Liver (tissue), 9 donors: ENCODE measurements around the gene GRIP1. TPM values are rescaled to one million over a fixed set of nuclear protein-coding genes. Genes with fewer than 3 reads are reported as not detected.

Experiments
- DNase-seq: peaks from one replicate; pipeline ENCODE4 v3.0.0-alpha.2; 2017; ENCODE audit warnings: low spot score
- H3K27ac ChIP-seq, 2 donors: one replicate each; pipeline ENCODE4 v1.7.0; 2013; ENCODE audit warnings: inconsistent platforms in 2 of 2, low read length in 2 of 2, control low read depth in 1 of 2, low read depth in 1 of 2, mild to moderate bottlenecking in 1 of 2
- H3K27me3 ChIP-seq, 4 donors: one replicate each; pipeline versions ENCODE4 v1.6.1 to v1.7.0; 2013; ENCODE audit warnings: low read length in 3 of 4, inconsistent platforms in 1 of 4, mild to moderate bottlenecking in 1 of 4, moderate library complexity in 1 of 4; ENCODE audit not compliant: control insufficient read depth in 4 of 4, insufficient read depth in 4 of 4
- H3K36me3 ChIP-seq, 4 donors: one replicate each; pipeline versions ENCODE4 v1.6.1 to v1.7.0; 2013; ENCODE audit warnings: low read length in 3 of 4, mild to moderate bottlenecking in 3 of 4, low read depth in 1 of 4, moderate library complexity in 1 of 4; ENCODE audit not compliant: control insufficient read depth in 4 of 4, insufficient read depth in 3 of 4
- H3K4me1 ChIP-seq, 4 donors: one replicate each; pipeline versions ENCODE4 v1.6.1 to v1.7.0; 2013; ENCODE audit warnings: low read length in 3 of 4, mild to moderate bottlenecking in 3 of 4, moderate library complexity in 1 of 4; ENCODE audit not compliant: control insufficient read depth in 4 of 4, insufficient read depth in 4 of 4
- H3K4me3 ChIP-seq, 3 donors: one replicate each; pipeline versions ENCODE4 v1.6.1 to v1.7.0; 2013; ENCODE audit warnings: low read length in 3 of 3, control low read depth in 1 of 3, low read depth in 1 of 3, mild to moderate bottlenecking in 1 of 3
- H3K9ac ChIP-seq, 2 donors: one replicate each; pipeline ENCODE4 v1.7.0; 2013; ENCODE audit warnings: low read length in 2 of 2, mild to moderate bottlenecking in 2 of 2, moderate library complexity in 2 of 2, control low read depth in 1 of 2, low read depth in 1 of 2
- H3K9me3 ChIP-seq, 4 donors: one replicate each; pipeline versions ENCODE4 v1.6.1 to v1.7.0; 2013; ENCODE audit warnings: low read length in 3 of 4; ENCODE audit not compliant: control insufficient read depth in 4 of 4
- CTCF ChIP-seq: fragments of 150-350 bp; IDR thresholded peaks from 2 replicates; pipeline ENCODE4 v1.5.1; 2017; ENCODE audit warnings: improper control_type of control experiment, low read depth, low read length; ENCODE audit not compliant: missing input control
- EGR1 ChIP-seq, 2 donors: IDR thresholded peaks; 2 replicates each; pipeline ENCODE4 v1.6.1; 2016 to 2018; ENCODE audit warnings: antibody characterized with exemption in 2 of 2, low read depth in 2 of 2
- FOXA1 ChIP-seq: IDR thresholded peaks from 2 replicates; pipeline ENCODE4 v1.6.1; 2016; ENCODE audit warnings: antibody characterized with exemption
- FOXA2 ChIP-seq: IDR thresholded peaks from 2 replicates; pipeline ENCODE4 v1.6.1; 2016; ENCODE audit warnings: antibody characterized with exemption
- GABPA ChIP-seq, 2 donors: IDR thresholded peaks in 1 of 2; conservative IDR thresholded peaks in 1 of 2; 2 replicates each; pipeline ENCODE4 v1.6.1; 2016; ENCODE audit warnings: antibody characterized with exemption in 2 of 2, mild to moderate bottlenecking in 1 of 2, moderate library complexity in 1 of 2
- HNF4A ChIP-seq, 2 donors: conservative IDR thresholded peaks; 2 replicates each; pipeline ENCODE4 v1.6.1; 2016; ENCODE audit warnings: antibody characterized with exemption in 2 of 2, mild to moderate bottlenecking in 2 of 2
- HNF4G ChIP-seq: IDR thresholded peaks from 2 replicates; pipeline ENCODE4 v1.6.1; 2016; ENCODE audit warnings: antibody characterized with exemption
- JUND ChIP-seq, 2 donors: IDR thresholded peaks; 2 replicates each; pipeline ENCODE4 v1.6.1; 2016; ENCODE audit warnings: antibody characterized with exemption in 2 of 2
- MAX ChIP-seq: IDR thresholded peaks from 2 replicates; pipeline ENCODE4 v1.6.1; 2016; ENCODE audit warnings: antibody characterized with exemption
- RAD21 ChIP-seq, 2 donors: IDR thresholded peaks; 2 replicates each; pipeline ENCODE4 v1.6.1; 2016; ENCODE audit warnings: antibody characterized with exemption in 2 of 2, mild to moderate bottlenecking in 2 of 2
- RXRA ChIP-seq, 2 donors: IDR thresholded peaks; 2 replicates each; pipeline ENCODE4 v1.6.1; 2017 to 2018; ENCODE audit warnings: antibody characterized with exemption in 2 of 2, mild to moderate bottlenecking in 1 of 2
- SP1 ChIP-seq: IDR thresholded peaks from 2 replicates; pipeline ENCODE4 v1.6.1; 2018; ENCODE audit warnings: antibody characterized with exemption, mild to moderate bottlenecking
- TAF1 ChIP-seq: conservative IDR thresholded peaks from 2 replicates; pipeline ENCODE4 v1.6.1; 2016; ENCODE audit warnings: antibody characterized with exemption, mild to moderate bottlenecking
- WGBS: extraction: QIAGEN DNeasy Blood & Tissue Kit; methylation state at CpG from one replicate; pipeline ENCODE4 v1.1.7; 2013; 5-methylcytosine and 5-hydroxymethylcytosine counted together
- polyA plus RNA-seq, 2 donors: library from polyadenylated mRNA; stranded (reverse) in 1 of 2; unstranded in 1 of 2; fragments of 200-250 nt in 1 of 2; fragments of >200 nt in 1 of 2; fragmentation: Nextera tagmentation in 1 of 2; extraction: Ambion mirVana in 1 of 2; gene quantifications; one replicate each; pipeline versions ENCODE4 v1.2.1 to v1.2.3, GENCODE V29; 2013 to 2015
- total RNA-seq, 2 donors: library from RNA; depleted of rRNA; stranded (reverse); fragments of >200 nt; gene quantifications; one replicate each; pipeline ENCODE4 v1.2.3, GENCODE V29; 2014
- TF ChIP-seq, protein P1 (sequence below): IDR thresholded peaks from 2 replicates; pipeline ENCODE4 v1.6.1; 2016; ENCODE audit warnings: antibody characterized with exemption, mild to moderate bottlenecking
- TF ChIP-seq, protein P2 (sequence below): IDR thresholded peaks from 2 replicates; pipeline ENCODE4 v1.6.1; 2016; ENCODE audit warnings: antibody characterized with exemption
- TF ChIP-seq, protein P3 (sequence below): IDR thresholded peaks from 2 replicates; pipeline ENCODE4 v1.6.1; 2016; ENCODE audit warnings: antibody characterized with exemption
- donor health status: healthy.
- donor health status: healthy.
- donor health status: healthy.
- donor health status: healthy.
- donor health status: healthy.

Gene GRIP1
- total and polyA plus RNA-seq, 4 donors = 0.05 to 1.5 (median 0.24) TPM

DNA sequence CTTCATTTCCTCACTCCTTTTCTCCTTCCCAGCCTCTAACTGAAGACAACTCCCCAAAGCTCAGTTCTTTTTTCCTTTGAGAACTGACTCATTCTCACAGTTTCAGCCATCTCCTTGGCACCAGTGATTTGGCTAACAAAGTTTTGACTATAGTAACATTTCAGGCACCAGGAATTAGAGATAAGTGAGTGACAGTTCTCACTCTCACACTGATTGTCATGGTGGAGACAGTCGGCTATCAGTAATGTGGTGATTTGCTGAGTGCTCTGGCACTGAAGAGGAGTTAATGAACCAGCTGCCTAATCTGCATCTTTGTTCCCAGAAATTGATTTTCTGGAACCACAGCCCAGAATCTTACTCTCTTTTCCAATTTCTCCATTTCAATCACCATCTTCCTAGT lies 347.1 kb downstream of the GRIP1 start:
- TF ChIP-seq EGR1 (IDR thresholded peaks at IDR 0.05; ENCODE audit: low read depth in 2 of 2) = no peak
- TF ChIP-seq, protein P1, sequence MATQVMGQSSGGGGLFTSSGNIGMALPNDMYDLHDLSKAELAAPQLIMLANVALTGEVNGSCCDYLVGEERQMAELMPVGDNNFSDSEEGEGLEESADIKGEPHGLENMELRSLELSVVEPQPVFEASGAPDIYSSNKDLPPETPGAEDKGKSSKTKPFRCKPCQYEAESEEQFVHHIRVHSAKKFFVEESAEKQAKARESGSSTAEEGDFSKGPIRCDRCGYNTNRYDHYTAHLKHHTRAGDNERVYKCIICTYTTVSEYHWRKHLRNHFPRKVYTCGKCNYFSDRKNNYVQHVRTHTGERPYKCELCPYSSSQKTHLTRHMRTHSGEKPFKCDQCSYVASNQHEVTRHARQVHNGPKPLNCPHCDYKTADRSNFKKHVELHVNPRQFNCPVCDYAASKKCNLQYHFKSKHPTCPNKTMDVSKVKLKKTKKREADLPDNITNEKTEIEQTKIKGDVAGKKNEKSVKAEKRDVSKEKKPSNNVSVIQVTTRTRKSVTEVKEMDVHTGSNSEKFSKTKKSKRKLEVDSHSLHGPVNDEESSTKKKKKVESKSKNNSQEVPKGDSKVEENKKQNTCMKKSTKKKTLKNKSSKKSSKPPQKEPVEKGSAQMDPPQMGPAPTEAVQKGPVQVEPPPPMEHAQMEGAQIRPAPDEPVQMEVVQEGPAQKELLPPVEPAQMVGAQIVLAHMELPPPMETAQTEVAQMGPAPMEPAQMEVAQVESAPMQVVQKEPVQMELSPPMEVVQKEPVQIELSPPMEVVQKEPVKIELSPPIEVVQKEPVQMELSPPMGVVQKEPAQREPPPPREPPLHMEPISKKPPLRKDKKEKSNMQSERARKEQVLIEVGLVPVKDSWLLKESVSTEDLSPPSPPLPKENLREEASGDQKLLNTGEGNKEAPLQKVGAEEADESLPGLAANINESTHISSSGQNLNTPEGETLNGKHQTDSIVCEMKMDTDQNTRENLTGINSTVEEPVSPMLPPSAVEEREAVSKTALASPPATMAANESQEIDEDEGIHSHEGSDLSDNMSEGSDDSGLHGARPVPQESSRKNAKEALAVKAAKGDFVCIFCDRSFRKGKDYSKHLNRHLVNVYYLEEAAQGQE = no peak
- TF ChIP-seq FOXA2 = no peak
- no peak for TF ChIP-seq CTCF
- TF ChIP-seq, protein P2, sequence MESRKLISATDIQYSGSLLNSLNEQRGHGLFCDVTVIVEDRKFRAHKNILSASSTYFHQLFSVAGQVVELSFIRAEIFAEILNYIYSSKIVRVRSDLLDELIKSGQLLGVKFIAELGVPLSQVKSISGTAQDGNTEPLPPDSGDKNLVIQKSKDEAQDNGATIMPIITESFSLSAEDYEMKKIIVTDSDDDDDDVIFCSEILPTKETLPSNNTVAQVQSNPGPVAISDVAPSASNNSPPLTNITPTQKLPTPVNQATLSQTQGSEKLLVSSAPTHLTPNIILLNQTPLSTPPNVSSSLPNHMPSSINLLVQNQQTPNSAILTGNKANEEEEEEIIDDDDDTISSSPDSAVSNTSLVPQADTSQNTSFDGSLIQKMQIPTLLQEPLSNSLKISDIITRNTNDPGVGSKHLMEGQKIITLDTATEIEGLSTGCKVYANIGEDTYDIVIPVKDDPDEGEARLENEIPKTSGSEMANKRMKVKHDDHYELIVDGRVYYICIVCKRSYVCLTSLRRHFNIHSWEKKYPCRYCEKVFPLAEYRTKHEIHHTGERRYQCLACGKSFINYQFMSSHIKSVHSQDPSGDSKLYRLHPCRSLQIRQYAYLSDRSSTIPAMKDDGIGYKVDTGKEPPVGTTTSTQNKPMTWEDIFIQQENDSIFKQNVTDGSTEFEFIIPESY = no peak
- TF ChIP-seq FOXA1 = no peak
- TF ChIP-seq, protein P3, sequence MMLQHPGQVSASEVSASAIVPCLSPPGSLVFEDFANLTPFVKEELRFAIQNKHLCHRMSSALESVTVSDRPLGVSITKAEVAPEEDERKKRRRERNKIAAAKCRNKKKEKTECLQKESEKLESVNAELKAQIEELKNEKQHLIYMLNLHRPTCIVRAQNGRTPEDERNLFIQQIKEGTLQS = no peak
- TF ChIP-seq RXRA (IDR thresholded peaks at IDR 0.05) = no peak
- no peak for TF ChIP-seq MAX
- TF ChIP-seq RAD21 (IDR thresholded peaks at IDR 0.05) = no peak
- no peak for TF ChIP-seq SP1
- Histone ChIP-seq H3K4me1 (no peaks in the 10 kb centered on the region), H3K9me3 (no peaks in the 10 kb centered on the region), H3K27me3 (no peaks in the 10 kb centered on the region), H3K9ac (no peak overlapping the region), H3K4me3 (no peak overlapping the region), H3K36me3 (peaks cover 1 to 13% (median 8%) of the 10 kb centered on the region in 4 donors), H3K27ac (no peak overlapping the region)
- WGBS = 87% methylated on average over 1 of the region's 1 CpG
- no peak for DNase-seq

DNA sequence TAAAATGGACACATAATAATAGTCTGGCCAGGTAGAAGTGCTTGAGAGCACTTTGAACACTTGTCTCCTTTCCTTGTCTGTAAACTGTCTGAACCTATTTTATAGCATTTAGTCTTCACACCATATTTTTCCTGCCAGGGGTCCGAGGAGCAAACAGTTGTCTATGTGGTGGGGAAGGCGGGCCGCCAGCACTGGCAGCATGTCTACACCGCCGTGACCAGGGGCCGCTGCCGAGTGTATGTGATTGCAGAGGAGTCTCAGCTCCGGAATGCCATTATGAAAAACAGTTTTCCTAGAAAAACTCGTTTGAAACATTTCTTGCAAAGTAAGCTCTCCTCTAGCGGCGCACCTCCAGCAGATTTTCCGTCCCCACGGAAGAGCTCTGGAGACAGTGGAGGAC lies 347.9 kb downstream of the GRIP1 start:
- TF ChIP-seq SP1 (no peak), RAD21 (IDR thresholded peaks at IDR 0.05) (no peak), MAX (no peak), GABPA (IDR thresholded peaks at IDR 0.05 in 1 of 2, conservative IDR thresholded peaks at IDR 0.05 in 1 of 2) (no peak), FOXA2 (no peak), RXRA (IDR thresholded peaks at IDR 0.05) (no peak), HNF4A (conservative IDR thresholded peaks at IDR 0.05) (no peak), TAF1 (no peak), JUND (IDR thresholded peaks at IDR 0.05) (no peak), HNF4G (no peak)
- TF ChIP-seq, protein P3 = no peak
- TF ChIP-seq, protein P2 = no peak
- WGBS = 92% methylated on average over 13 of the region's 13 CpGs

More for the DNA sequence above, 347.9 kb downstream of the GRIP1 start:
- no peaks in the 10 kb centered on the region for H3K9me3 ChIP-seq
- no peaks in the 10 kb centered on the region for H3K27me3 ChIP-seq
- H3K36me3 ChIP-seq = peaks cover 1 to 13% (median 8%) of the 10 kb centered on the region in 4 donors
- H3K27ac ChIP-seq = no peak overlapping the region
- no peaks in the 10 kb centered on the region for H3K4me1 ChIP-seq
- no peak for DNase-seq
- H3K4me3 ChIP-seq = no peak overlapping the region
- H3K9ac ChIP-seq = no peak overlapping the region
